Chondrocyte (in vitro differentiated cells): Measurements from ENCODE around the gene TUBA3D. TPM values are rescaled to one million over a fixed set of nuclear protein-coding genes. Genes with fewer than 3 reads are reported as not detected.
A peak's percentile ranks its signal among the peaks of the same experiment; 100 is the strongest.
"Not testable (repeated sequence)": the region's sequence is repeated elsewhere in the genome, so short reads cannot be mapped to it uniquely, and the experiment has no call there.

Experiments
- DNase-seq: peaks from one replicate; pipeline ENCODE4 v3.0.0; 2021; ENCODE audit warnings: mixed read lengths, low spot score
- H3K27ac Mint-ChIP-seq: one replicate; pipeline ENCODE4 v1.8.0; 2021; ENCODE audit warnings: mild to moderate bottlenecking, moderate library complexity, mixed read lengths; ENCODE audit not compliant: unreplicated experiment
- H3K27me3 Mint-ChIP-seq: 2 replicates; pipeline ENCODE4 v1.8.0; 2021; ENCODE audit warnings: low read depth, mixed read lengths
- H3K36me3 Mint-ChIP-seq: 2 replicates; pipeline ENCODE4 v1.8.0; 2021; ENCODE audit warnings: low read depth, mixed read lengths
- H3K4me1 Mint-ChIP-seq: 2 replicates; pipeline ENCODE4 v1.8.0; 2021; ENCODE audit warnings: low read depth, mild to moderate bottlenecking, mixed read lengths
- H3K4me3 Mint-ChIP-seq: one replicate; pipeline ENCODE4 v1.8.0; 2021; ENCODE audit warnings: mild to moderate bottlenecking, moderate library complexity, mixed read lengths; ENCODE audit not compliant: unreplicated experiment
- H3K9me3 Mint-ChIP-seq: 2 replicates; pipeline ENCODE4 v1.8.0; 2021; ENCODE audit warnings: low read depth, mixed read lengths
- total RNA-seq: library from RNA; stranded (reverse); gene quantifications from 3 replicates; pipeline ENCODE4 v1.2.1, GENCODE V29; 2021
- TF ChIP-seq, protein P1 (sequence below): fragments of 200-600 bp; sonication (generic); IDR thresholded peaks from 2 replicates; pipeline ENCODE4 v1.5.0; 2021; ENCODE audit warnings: antibody characterized with exemption, mild to moderate bottlenecking, moderate library complexity

Gene TUBA3D
- total RNA-seq, 1 donor from 2014 or later: not detected

DNA sequence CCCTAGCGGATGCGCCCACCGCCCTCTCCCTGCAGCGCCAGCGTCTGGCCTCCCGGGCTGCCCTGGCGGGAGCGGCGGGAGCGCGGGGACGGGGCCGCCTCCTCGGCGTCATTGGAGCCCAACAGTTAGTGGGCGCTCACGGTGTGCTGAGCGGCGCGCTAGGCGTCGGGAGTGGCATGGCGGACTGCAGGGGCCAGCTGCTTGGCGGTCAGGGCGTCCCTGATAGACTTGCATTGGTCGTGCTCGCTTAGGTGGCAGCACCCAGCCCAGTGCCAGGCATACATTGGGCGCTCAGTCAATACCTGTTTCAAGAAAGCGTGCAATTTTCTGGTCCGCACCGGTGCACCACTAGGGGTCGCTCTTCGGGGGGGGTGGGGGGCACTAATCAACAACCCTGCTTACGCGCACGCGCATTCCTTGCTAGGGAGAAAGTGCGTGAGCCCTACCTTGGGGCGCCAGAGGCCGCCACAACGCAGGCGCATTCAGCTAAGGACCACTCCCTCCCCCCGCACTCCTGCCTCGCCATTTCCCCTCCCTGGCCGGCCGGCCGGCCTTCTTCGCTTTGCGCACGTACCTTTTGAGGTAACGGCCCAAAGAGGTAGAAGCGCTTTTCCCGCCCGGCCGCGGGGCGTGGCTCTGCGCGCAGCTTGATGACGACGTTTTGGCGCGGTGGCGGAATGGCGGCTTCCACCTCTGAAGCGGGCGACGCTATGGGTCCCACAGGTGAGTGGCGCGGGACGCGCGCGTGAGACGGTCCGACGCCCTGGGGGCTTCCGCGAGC, 16.7 kb downstream of the TUBA3D start:
- Mint-ChIP-seq H3K4me3 (peak overlapping the region; percentile 95), H3K36me3 (no peaks in the 10 kb centered on the region), H3K9me3 (no peaks in the 10 kb centered on the region), H3K27ac (peak overlapping the region; percentile 94), H3K27me3 (no peaks in the 10 kb centered on the region), H3K4me1 (peaks cover 25% of the 10 kb centered on the region)
- TF ChIP-seq, protein P1, sequence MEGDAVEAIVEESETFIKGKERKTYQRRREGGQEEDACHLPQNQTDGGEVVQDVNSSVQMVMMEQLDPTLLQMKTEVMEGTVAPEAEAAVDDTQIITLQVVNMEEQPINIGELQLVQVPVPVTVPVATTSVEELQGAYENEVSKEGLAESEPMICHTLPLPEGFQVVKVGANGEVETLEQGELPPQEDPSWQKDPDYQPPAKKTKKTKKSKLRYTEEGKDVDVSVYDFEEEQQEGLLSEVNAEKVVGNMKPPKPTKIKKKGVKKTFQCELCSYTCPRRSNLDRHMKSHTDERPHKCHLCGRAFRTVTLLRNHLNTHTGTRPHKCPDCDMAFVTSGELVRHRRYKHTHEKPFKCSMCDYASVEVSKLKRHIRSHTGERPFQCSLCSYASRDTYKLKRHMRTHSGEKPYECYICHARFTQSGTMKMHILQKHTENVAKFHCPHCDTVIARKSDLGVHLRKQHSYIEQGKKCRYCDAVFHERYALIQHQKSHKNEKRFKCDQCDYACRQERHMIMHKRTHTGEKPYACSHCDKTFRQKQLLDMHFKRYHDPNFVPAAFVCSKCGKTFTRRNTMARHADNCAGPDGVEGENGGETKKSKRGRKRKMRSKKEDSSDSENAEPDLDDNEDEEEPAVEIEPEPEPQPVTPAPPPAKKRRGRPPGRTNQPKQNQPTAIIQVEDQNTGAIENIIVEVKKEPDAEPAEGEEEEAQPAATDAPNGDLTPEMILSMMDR: peak; percentile 92
- no peak for DNase-seq

DNA sequence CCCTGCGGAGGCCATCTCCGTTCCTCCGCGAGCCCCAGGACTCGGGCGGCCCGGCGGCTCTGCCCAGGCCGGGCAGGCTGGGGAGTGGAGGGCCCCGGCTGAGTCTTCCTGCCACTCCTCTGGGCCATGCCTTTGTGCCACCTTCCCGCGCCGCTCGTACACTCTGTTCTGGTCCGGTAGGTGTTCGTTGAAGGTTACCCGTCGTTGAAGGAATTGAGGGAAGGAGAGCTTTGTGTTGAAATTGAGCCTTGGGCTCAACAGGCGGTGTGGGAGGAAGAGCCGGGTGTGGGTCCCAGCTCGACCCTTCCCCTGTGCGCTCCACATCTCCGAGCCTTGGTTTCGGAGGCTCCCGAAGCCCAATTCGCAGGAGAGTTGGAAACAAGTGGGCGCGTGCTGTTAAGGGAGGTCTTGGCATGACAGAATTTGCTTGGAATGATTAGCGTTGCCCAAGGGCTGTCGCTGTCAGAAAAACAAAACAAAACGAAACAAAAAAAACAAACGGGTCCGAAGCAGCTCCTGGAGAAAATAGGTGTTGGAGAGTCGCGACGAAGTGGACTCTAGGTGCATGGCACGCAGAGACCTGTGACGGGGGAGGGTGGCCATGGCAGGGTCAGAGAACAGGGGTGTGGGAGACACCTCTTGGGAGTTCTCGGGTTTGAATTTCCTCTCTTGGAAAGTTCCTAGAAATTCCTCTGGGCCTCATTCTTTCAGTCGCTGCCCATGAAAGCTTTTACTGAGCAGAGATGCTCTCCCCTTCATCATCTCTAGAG, 17.5 kb downstream of the TUBA3D start:
- Mint-ChIP-seq H3K36me3 (no peaks in the 10 kb centered on the region), H3K4me1 (peaks cover 25% of the 10 kb centered on the region), H3K27me3 (no peaks in the 10 kb centered on the region), H3K27ac (peak overlapping the region; percentile 94), H3K9me3 (no peaks in the 10 kb centered on the region), H3K4me3 (peak overlapping the region; percentile 95)
- TF ChIP-seq, protein P1: no peak
- DNase-seq: no peak

DNA sequence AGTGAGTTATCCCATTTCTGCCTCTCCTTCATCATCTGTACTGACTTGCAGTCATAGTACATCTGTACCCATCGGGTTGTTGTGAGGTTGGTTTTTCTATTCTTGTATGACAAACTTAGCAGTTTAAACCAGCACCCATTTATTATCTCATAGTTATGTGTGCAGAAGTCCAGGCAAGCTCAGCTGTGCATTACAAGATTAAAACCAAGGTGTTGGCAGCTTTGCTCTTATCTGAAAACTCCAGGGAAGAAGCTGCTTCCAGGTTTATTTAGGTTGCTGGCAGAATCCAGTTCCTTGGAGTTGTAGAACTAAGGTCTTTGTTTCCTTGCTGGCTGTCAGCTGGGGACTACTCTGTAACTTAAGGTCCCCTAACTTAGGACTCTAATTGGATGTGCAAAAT, 19.6 kb downstream of the TUBA3D start:
- peaks cover 23% of the 10 kb centered on the region for H3K4me1 Mint-ChIP-seq
- not testable (repeated sequence) for H3K9me3 Mint-ChIP-seq, DNase-seq, H3K27me3 Mint-ChIP-seq, H3K36me3 Mint-ChIP-seq, H3K4me3 Mint-ChIP-seq, H3K27ac Mint-ChIP-seq

DNA sequence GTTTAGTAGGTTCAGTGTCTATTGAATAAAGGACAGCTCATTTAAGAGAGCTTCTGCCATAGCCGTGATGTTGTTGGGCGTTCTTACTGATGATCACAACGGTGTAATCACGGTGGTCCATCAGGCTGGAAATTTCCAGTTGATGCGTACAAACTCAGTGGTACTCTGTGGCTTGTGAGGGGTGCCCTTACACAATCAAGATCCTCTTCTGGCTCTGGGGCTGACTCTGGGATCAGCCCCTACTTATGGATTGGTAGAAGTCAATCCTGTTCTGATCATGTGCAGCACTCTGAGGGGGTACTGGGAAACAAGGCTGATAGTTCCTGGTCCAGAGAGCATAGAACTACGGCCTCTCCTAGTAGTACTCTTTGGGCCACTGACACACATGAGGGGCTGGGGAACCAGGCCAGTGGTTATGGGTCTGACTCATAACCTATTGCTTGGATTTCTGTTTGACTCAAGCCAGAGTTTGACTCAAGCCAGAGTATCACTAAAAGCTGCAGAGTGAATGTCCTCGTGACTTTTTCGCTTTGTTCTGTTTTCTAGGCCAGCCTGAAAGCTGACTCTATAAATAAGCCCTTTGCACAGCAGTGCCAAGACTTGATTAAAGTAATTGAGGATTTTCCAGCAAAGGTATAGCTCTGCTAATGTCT, 22.5 kb downstream of the TUBA3D start:
- not testable (repeated sequence) for H3K4me3 Mint-ChIP-seq, DNase-seq, H3K27ac Mint-ChIP-seq, H3K9me3 Mint-ChIP-seq, H3K27me3 Mint-ChIP-seq, H3K36me3 Mint-ChIP-seq, H3K4me1 Mint-ChIP-seq

DNA sequence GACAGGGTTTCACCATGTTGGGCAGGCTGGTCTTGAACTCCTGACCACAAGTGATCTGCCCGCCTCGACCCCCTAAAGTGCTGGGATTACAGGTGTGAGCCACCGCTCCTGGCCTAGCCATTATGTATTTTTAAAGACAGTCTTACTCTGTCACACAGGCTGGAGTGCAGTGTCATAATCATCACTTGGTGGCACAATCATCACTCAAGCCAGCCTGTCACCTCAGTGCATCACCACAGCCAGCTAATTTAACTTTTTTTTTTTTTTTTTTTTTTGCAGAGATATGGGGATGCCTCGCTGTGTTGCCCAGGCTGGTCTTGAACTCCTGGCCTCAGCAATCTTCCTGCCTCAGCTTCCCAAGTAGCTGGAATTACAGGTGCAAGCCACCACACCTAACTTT, 27.7 kb downstream of the TUBA3D start:
- not testable (repeated sequence) for H3K27ac Mint-ChIP-seq, H3K27me3 Mint-ChIP-seq, H3K4me3 Mint-ChIP-seq, H3K4me1 Mint-ChIP-seq, H3K9me3 Mint-ChIP-seq, DNase-seq
- H3K36me3 Mint-ChIP-seq: peaks cover 16% of the 10 kb centered on the region

DNA sequence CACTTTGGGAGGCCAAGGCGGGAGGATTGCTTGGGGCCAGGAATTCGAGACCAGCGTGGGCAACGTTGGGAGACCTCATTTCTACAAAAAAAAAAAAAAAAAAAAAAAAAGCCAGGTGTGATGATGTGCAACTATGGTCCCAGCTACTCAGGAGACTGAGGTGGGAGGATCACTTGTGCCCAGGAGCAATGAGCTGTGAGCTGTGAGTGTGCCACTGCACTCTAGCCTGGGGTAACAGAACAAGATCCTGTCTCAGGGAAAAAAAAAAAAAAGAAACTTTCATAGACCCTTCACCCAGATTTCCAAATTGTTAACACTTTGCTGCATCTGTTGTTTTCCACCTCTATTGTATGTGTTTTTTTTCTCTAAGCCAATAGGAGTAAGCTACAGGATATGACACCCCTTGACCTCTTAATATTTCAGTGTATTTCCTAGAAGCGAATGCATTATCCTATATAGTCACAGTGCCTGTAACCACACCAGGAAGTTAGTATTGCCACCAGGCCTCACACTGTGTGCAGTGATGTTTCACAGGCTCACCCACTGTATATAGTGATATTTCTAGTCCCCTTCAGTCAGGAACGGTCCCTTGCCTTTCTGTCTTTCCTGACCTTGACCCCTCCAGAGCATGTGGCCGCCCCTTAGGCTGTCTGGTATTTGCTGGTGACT, 28.3 kb downstream of the TUBA3D start:
- not testable (repeated sequence) for H3K27me3 Mint-ChIP-seq, H3K4me3 Mint-ChIP-seq, H3K4me1 Mint-ChIP-seq, H3K9me3 Mint-ChIP-seq, DNase-seq, H3K27ac Mint-ChIP-seq
- peaks cover 16% of the 10 kb centered on the region for H3K36me3 Mint-ChIP-seq

DNA sequence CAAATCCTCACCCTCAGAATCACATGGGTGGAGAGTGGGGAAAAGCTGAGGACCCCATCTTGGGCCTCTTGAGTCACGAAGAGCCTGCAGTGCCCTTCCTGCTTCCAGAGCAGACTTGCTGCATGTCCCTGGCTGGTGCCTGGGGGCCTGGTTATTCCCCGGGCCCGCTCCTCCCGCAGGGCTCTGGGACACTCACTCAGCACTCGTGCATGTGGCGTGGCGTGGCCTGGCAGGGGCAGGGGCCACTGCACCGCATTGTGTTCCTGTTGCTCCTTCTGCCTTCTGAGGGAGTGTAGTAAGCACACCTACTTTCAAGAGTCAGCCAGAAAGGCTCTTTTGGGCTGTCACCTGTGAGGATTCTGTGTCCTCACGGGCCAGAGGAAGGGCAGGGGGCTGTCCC, 33.7 kb downstream of the TUBA3D start:
- no peaks in the 10 kb centered on the region for H3K27me3 Mint-ChIP-seq
- no peak overlapping the region for H3K27ac Mint-ChIP-seq
- H3K9me3 Mint-ChIP-seq: no peaks in the 10 kb centered on the region
- TF ChIP-seq, protein P1: no peak
- H3K36me3 Mint-ChIP-seq: peaks cover 14% of the 10 kb centered on the region
- DNase-seq: no peak
- no peaks in the 10 kb centered on the region for H3K4me1 Mint-ChIP-seq
- no peak overlapping the region for H3K4me3 Mint-ChIP-seq
